ENCODE measurements around the gene DCDC1. TPM values are rescaled to one million over a fixed set of nuclear protein-coding genes. Genes with fewer than 3 reads are reported as not detected.

The DCDC1 gene
- total and polyA plus RNA-seq, 4 experiments from 2014 or later = 0.14 to 0.29 (median 0.17) TPM; not detected in 1

GRCh38 chr11:30814737-30815136, 554.8 kb downstream of the DCDC1 start:
- H3K4me1 Mint-ChIP-seq = no peaks in the 10 kb centered on the region
- no peaks in the 10 kb centered on the region for H3K27me3 Mint-ChIP-seq
- no peak overlapping the region for H3K4me3 ChIP-seq (ENCODE audit: low read length in 2 of 2)
- no peaks in the 10 kb centered on the region for H3K36me3 Mint-ChIP-seq
- DNase-seq = no peak
- H3K27me3 ChIP-seq (ENCODE audit: insufficient read depth, low read length) = no peaks in the 10 kb centered on the region
- peaks cover 0 to 6% (median 0%) of the 10 kb centered on the region in 8 donors for H3K9me3 Mint-ChIP-seq
- no peak overlapping the region for H3K27ac Mint-ChIP-seq
- H3K4me1 ChIP-seq (ENCODE audit: insufficient read depth, low read length) = no peaks in the 10 kb centered on the region
- intact Hi-C loops (cut with micrococcal nuclease) = no loop called here
- peaks cover 0 to 3% of the 10 kb centered on the region in 2 donors for H3K9me3 ChIP-seq (ENCODE audit: control insufficient read depth in 1 of 2, low read length in 2 of 2)
- ChIA-PET CTCF (ENCODE audit: partially characterized antibody) (no interaction called here), POLR2A (ENCODE audit: partially characterized antibody) (no interaction called here)
- H3K4me3 Mint-ChIP-seq = no peak overlapping the region
- no peaks in the 10 kb centered on the region for H3K36me3 ChIP-seq (ENCODE audit: insufficient read depth, low read length)
- no peak overlapping the region for H3K27ac ChIP-seq (ENCODE audit: low read depth, low read length)

Other genes with a start within 250 kb of the DCDC1 start
- gene DNAJC24, start 121 bp upstream of the DCDC1 start, total RNA-seq = 10 to 100 TPM; 24.8 to 27.1 TPM
- 10 to 100 TPM; 11.5 to 15.9 TPM for gene DNAJC24, start 121 bp upstream of the DCDC1 start, polyA plus RNA-seq
- gene IMMP1L, start 139.9 kb upstream of the DCDC1 start, total RNA-seq = 10 to 100 TPM; 16.3 to 17.0 TPM
- gene IMMP1L, start 139.9 kb upstream of the DCDC1 start, polyA plus RNA-seq = 10 to 100 TPM; 45.0 to 47.6 TPM
- 10 to 100 TPM; 18.6 to 19.6 TPM for gene ELP4, start 140.0 kb upstream of the DCDC1 start, total RNA-seq
- gene ELP4, start 140.0 kb upstream of the DCDC1 start, polyA plus RNA-seq = 10 to 100 TPM; 18.1 to 29.0 TPM